ENCODE measurements around the gene IL18R1.

Gene IL18R1

DNA sequence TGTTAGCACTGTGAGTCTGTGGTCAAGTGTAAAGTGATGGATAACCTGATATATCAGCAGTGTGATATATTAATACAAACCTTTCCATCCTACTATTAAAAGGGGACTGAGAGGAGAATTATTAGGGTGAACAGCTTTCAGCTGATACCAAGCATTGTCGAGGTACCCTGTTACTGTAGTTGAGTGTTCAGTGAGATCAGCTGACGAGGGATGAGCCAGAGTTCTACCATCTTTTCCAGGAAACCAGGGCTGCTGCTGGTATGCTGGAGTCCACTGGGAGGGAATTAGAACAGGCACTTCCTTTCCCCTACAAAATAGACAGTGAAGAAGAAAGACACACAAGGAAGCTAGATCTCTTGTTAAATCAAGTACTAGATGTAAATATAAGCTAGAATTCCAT lies 67.8 kb downstream of the IL18R1 start:
- Histone ChIP-seq H3K36me3 (ENCODE audit: low read length) (no peaks in the 10 kb centered on the region), H3F3A (ENCODE audit: insufficient read depth) (no peaks in the 10 kb centered on the region), H3K9me2 (replicated peaks; ENCODE audit: insufficient read depth, low read length) (no peaks in the 10 kb centered on the region), H3K79me2 (ENCODE audit: insufficient read depth, low read length) (no peaks in the 10 kb centered on the region), H3K9ac (ENCODE audit: low read length) (no peak overlapping the region), H3K27ac (ENCODE audit: low read depth, low read length) (no peak overlapping the region), H3K4me2 (ENCODE audit: low read depth, low read length, poor library complexity, severe bottlenecking) (no peak overlapping the region), H2AFZ (ENCODE audit: low read depth, low read length, severe bottlenecking) (no peak overlapping the region), H4K20me1 (ENCODE audit: low read depth, low read length) (no peaks in the 10 kb centered on the region), H3K27me3 (ENCODE audit: low read length) (no peaks in the 10 kb centered on the region), H3K9me3 (ENCODE audit: insufficient read depth, low read length) (no peaks in the 10 kb centered on the region), H3K4me3 (ENCODE audit: insufficient read depth, low read length, poor library complexity, severe bottlenecking) (no peak overlapping the region)
- no peak for TF ChIP-seq EZH2phosphoT487 (conservative IDR thresholded peaks at IDR 0.05; ENCODE audit: low read length)
- TF ChIP-seq, protein P1, sequence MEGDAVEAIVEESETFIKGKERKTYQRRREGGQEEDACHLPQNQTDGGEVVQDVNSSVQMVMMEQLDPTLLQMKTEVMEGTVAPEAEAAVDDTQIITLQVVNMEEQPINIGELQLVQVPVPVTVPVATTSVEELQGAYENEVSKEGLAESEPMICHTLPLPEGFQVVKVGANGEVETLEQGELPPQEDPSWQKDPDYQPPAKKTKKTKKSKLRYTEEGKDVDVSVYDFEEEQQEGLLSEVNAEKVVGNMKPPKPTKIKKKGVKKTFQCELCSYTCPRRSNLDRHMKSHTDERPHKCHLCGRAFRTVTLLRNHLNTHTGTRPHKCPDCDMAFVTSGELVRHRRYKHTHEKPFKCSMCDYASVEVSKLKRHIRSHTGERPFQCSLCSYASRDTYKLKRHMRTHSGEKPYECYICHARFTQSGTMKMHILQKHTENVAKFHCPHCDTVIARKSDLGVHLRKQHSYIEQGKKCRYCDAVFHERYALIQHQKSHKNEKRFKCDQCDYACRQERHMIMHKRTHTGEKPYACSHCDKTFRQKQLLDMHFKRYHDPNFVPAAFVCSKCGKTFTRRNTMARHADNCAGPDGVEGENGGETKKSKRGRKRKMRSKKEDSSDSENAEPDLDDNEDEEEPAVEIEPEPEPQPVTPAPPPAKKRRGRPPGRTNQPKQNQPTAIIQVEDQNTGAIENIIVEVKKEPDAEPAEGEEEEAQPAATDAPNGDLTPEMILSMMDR (IDR thresholded peaks at IDR 0.05; ENCODE audit: insufficient read depth, low read length, poor library complexity, severe bottlenecking) = no peak

DNA sequence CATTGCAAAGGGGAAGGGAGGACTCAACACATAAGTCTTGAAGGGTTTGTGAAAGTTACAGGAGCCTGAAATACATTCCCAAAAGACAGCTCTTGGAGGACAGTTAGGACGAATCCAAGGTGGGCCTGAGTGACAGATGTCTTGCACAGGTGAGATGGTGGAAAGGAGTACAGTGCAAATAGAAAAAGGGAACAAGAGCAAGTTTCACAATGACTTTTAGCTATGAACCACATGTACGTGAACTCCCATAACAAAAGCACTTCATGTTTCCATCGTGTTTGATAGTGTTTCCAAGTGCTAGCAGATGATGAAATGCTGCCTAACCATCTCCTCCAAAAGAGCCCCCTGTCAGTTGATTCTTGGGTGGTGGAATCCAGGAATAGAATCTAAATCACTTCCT lies 69.2 kb downstream of the IL18R1 start:
- Histone ChIP-seq H3K9me2 (replicated peaks; ENCODE audit: insufficient read depth, low read length) (no peaks in the 10 kb centered on the region), H2AFZ (ENCODE audit: low read depth, low read length, severe bottlenecking) (no peak overlapping the region), H3K27me3 (ENCODE audit: low read length) (no peaks in the 10 kb centered on the region), H4K20me1 (ENCODE audit: low read depth, low read length) (no peaks in the 10 kb centered on the region), H3K4me2 (ENCODE audit: low read depth, low read length, poor library complexity, severe bottlenecking) (no peak overlapping the region), H3K27ac (ENCODE audit: low read depth, low read length) (no peak overlapping the region), H3K79me2 (ENCODE audit: insufficient read depth, low read length) (no peaks in the 10 kb centered on the region), H3K4me3 (ENCODE audit: insufficient read depth, low read length, poor library complexity, severe bottlenecking) (no peak overlapping the region), H3K9me3 (ENCODE audit: insufficient read depth, low read length) (no peaks in the 10 kb centered on the region), H3F3A (ENCODE audit: insufficient read depth) (no peaks in the 10 kb centered on the region), H3K36me3 (ENCODE audit: low read length) (no peaks in the 10 kb centered on the region), H3K9ac (ENCODE audit: low read length) (no peak overlapping the region)
- no peak for TF ChIP-seq EZH2phosphoT487 (conservative IDR thresholded peaks at IDR 0.05; ENCODE audit: low read length)
- TF ChIP-seq, protein P1 (IDR thresholded peaks at IDR 0.05; ENCODE audit: insufficient read depth, low read length, poor library complexity, severe bottlenecking) = no peak

DNA sequence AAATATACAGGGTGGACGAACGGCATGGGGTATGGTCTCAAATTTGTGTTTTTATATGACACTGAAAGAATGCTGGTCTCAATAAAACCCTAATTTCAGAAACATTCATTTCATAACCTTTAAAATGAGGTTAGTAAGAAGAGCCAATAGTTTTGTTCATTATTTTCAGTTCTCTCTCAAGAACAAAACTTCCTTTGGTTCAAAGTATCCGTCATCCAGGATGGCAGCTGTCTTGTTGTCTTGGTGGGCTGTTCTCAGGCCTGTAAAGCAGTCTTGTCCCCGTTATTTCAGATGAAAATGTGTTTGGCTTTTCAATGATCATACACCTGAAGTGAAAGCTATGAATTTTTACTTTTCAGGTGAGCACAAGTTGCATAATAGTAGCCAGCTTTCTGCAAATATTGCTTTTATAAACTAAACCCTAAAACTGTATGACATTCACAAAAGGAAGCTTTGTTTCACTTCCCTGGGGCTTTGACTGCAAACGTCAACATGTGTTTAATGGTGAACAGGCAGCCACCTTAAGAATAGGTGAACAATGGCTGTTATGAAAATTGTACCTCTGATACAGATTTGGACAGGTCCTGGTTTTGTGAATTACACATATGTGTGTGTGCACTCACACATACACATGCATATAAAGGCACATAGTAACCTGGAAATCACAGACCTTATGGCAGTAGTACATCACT lies 70.0 kb downstream of the IL18R1 start:
- Histone ChIP-seq H3K9ac (ENCODE audit: low read length) (no peak overlapping the region), H3K4me3 (ENCODE audit: insufficient read depth, low read length, poor library complexity, severe bottlenecking) (no peak overlapping the region), H3K4me2 (ENCODE audit: low read depth, low read length, poor library complexity, severe bottlenecking) (no peak overlapping the region), H4K20me1 (ENCODE audit: low read depth, low read length) (no peaks in the 10 kb centered on the region), H3K27ac (ENCODE audit: low read depth, low read length) (no peak overlapping the region), H3K9me3 (ENCODE audit: insufficient read depth, low read length) (no peaks in the 10 kb centered on the region), H3K79me2 (ENCODE audit: insufficient read depth, low read length) (no peaks in the 10 kb centered on the region), H2AFZ (ENCODE audit: low read depth, low read length, severe bottlenecking) (no peak overlapping the region), H3F3A (ENCODE audit: insufficient read depth) (no peaks in the 10 kb centered on the region), H3K27me3 (ENCODE audit: low read length) (no peaks in the 10 kb centered on the region), H3K36me3 (ENCODE audit: low read length) (no peaks in the 10 kb centered on the region), H3K9me2 (replicated peaks; ENCODE audit: insufficient read depth, low read length) (no peaks in the 10 kb centered on the region)
- TF ChIP-seq EZH2phosphoT487 (conservative IDR thresholded peaks at IDR 0.05; ENCODE audit: low read length) = no peak
- TF ChIP-seq, protein P1 (IDR thresholded peaks at IDR 0.05; ENCODE audit: insufficient read depth, low read length, poor library complexity, severe bottlenecking) = no peak
